ENCODE measurements around the gene ADAM12.

The ADAM12 gene

GRCh38 chr10:126209451-126209850, 178.8 kb downstream of the ADAM12 start (continued):
- TF ChIP-seq PRDM2 (tag by site-specific recombination; IDR thresholded peaks at IDR 0.05; ENCODE audit: borderline replicate concordance) (no peak), ZBTB11 (tag by site-specific recombination; conservative IDR thresholded peaks at IDR 0.05; ENCODE audit: low read depth) (no peak), HOXA7 (CRISPR knock-in tag; IDR thresholded peaks at IDR 0.05; ENCODE audit: borderline replicate concordance) (no peak), ZNF514 (tag by site-specific recombination; IDR thresholded peaks at IDR 0.05) (no peak), ZNF19 (tag by site-specific recombination; IDR thresholded peaks at IDR 0.05; ENCODE audit: low read depth) (no peak), ZNF561 (tag by site-specific recombination; IDR thresholded peaks at IDR 0.05; ENCODE audit: borderline replicate concordance) (no peak), CTCF (tag by site-specific recombination; IDR thresholded peaks at IDR 0.05) (no peak), ZNF133 (tag by site-specific recombination; IDR thresholded peaks at IDR 0.05) (no peak), ZFP37 (tag by site-specific recombination; IDR thresholded peaks at IDR 0.05) (no peak), ZSCAN23 (tag by site-specific recombination; IDR thresholded peaks at IDR 0.05) (no peak), REPIN1 (tag by site-specific recombination; IDR thresholded peaks at IDR 0.05; ENCODE audit: low read depth) (no peak), ZBTB21 (tag by site-specific recombination; IDR thresholded peaks at IDR 0.05) (no peak), ZNF639 (tag by site-specific recombination; IDR thresholded peaks at IDR 0.05) (no peak)

- no peaks in the 10 kb centered on the region for H3K9me3 ChIP-seq (ENCODE audit: control insufficient read depth, insufficient read depth, low read depth, low read length)
- ChIA-PET POLR2A (interaction anchor here (1.4 kb wide), 1 partner anchor 15 kb away, joined by 3 read pairs; no protein-coding TSS in a partner anchor), CTCF (interaction anchor here (0.6 to 1.4 kb wide), 2 partner anchors 16 to 1177 kb away, joined by 3 to 5 read pairs; no protein-coding TSS in a partner anchor)
- H3K4me1 ChIP-seq (ENCODE audit: control insufficient read depth, insufficient read depth, low read length) = peaks cover 15% of the 10 kb centered on the region
- no peak overlapping the region for H3K4me3 ChIP-seq (ENCODE audit: low read depth, low read length)
- H3K27ac ChIP-seq (ENCODE audit: extremely low read depth, low read depth, low read length) = no peak overlapping the region
- no peaks in the 10 kb centered on the region for H3K36me3 ChIP-seq (ENCODE audit: control insufficient read depth in 2 of 2, insufficient read depth in 1 of 2, low read length in 2 of 2)
- TF ChIP-seq ZNF138 (tag by site-specific recombination; IDR thresholded peaks at IDR 0.05; ENCODE audit: borderline replicate concordance) = no peak
- TF ChIP-seq ZBTB44 (tag by site-specific recombination; IDR thresholded peaks at IDR 0.05) = peak; percentile 81
- TF ChIP-seq ZNF37A (tag by site-specific recombination; IDR thresholded peaks at IDR 0.05) = peak; percentile 88
- TF ChIP-seq ZNF174 (tag by site-specific recombination; IDR thresholded peaks at IDR 0.05) = 0 out of 2 replicates have a peak, but pooled peaks have one; percentile 73
- peak; percentile 81; the same call in 1 of the 2 replicates for TF ChIP-seq ZNF561 (tag by site-specific recombination; IDR thresholded peaks at IDR 0.05; ENCODE audit: borderline replicate concordance)
- TF ChIP-seq BCL11B (tag by site-specific recombination; IDR thresholded peaks at IDR 0.05; ENCODE audit: low read depth) = no peak
- TF ChIP-seq ZNF549 (tag by site-specific recombination; IDR thresholded peaks at IDR 0.05) = peak; percentile 82
- peak; percentile 90; the same call in 1 of the 2 replicates for TF ChIP-seq ZNF184 (tag by site-specific recombination; IDR thresholded peaks at IDR 0.05)
- TF ChIP-seq TRIM28 (IDR thresholded peaks at IDR 0.05; ENCODE audit: borderline replicate concordance, low read length) = no peak
Measured at GRCh38 chr10:126208726-126209302, 179.5 kb downstream of the ADAM12 start.
